HUES64 (cell line): ENCODE data around the gene CADPS.
A peak's percentile ranks its signal among the peaks of the same experiment; 100 is the strongest.

ENCODE experiments used
- H3K27ac ChIP-seq: 2 replicates; pipeline ENCODE4 v1.7.0; 2013; ENCODE audit warnings: low read depth, low read length, inconsistent platforms
- H3K27me3 ChIP-seq: 2 replicates; pipeline ENCODE4 v1.6.1; 2013; ENCODE audit warnings: mild to moderate bottlenecking, low read length; ENCODE audit not compliant: insufficient read depth
- H3K36me3 ChIP-seq: 2 replicates; pipeline ENCODE4 v1.6.1; 2013; ENCODE audit warnings: mild to moderate bottlenecking, low read length; ENCODE audit not compliant: insufficient read depth
- H3K4me1 ChIP-seq: 2 replicates; pipeline ENCODE4 v1.6.1; 2013; ENCODE audit warnings: mild to moderate bottlenecking, low read length, moderate library complexity; ENCODE audit not compliant: insufficient read depth
- H3K4me3 ChIP-seq: 2 replicates; pipeline ENCODE4 v1.5.1; 2013; ENCODE audit warnings: mild to moderate bottlenecking, low read length, moderate library complexity
- H3K9ac ChIP-seq: 2 replicates; pipeline ENCODE4 v1.6.1; 2013; ENCODE audit warnings: mild to moderate bottlenecking, low read depth, low read length
- H3K9me3 ChIP-seq: 2 replicates; pipeline ENCODE4 v1.6.1; 2013; ENCODE audit warnings: low read depth, low read length; ENCODE audit not compliant: insufficient read depth
- WGBS: fragments of 150-250, 120-280 bp; methylation state at CpG from one replicate; pipeline ENCODE4 v1.1.7; 2013; ENCODE audit warnings: missing lambda C conversion rate; 5-methylcytosine and 5-hydroxymethylcytosine counted together

The CADPS gene

GRCh38 chr3:62462104-62462762 lies 413.0 kb downstream of the CADPS start:
- no peaks in the 10 kb centered on the region for H3K27me3 ChIP-seq
- WGBS: 93% methylated on average over 18 of the region's 19 CpGs

DNA sequence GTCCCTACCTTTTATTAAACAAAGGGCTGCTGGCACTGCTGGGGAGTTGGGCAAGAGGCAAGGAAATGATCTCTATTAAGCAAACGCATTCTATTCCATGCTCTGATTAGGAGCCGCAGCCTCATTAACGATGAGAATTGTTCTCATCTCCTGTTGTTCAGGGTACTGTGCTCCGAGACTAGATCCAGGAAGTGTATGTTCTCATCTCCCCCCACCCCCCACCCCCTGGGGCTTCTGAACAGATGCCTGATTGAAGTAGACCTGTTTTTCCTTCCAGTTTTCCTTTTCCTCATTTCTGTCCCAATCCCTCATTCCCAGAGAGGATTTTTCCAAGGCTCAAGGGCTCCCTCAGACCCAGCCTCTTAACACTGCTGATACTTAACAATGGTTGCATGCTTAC lies 420.3 kb downstream of the CADPS start:
- WGBS: 67% methylated on average over 4 of the region's 4 CpGs
- H3K27ac ChIP-seq: no peak overlapping the region
- H3K4me3 ChIP-seq: no peak overlapping the region
- H3K9me3 ChIP-seq: no peaks in the 10 kb centered on the region
- H3K27me3 ChIP-seq: no peaks in the 10 kb centered on the region
- H3K36me3 ChIP-seq: no peaks in the 10 kb centered on the region
- H3K9ac ChIP-seq: no peak overlapping the region
- H3K4me1 ChIP-seq: peaks cover 5% of the 10 kb centered on the region

More at GRCh38 chr3:62462104-62462762, 413.0 kb downstream of the CADPS start:
- Histone ChIP-seq H3K4me3 (no peak overlapping the region), H3K27ac (no peak overlapping the region), H3K4me1 (no peaks in the 10 kb centered on the region; the same call in none of the 2 replicates), H3K9ac (no peak overlapping the region), H3K36me3 (no peaks in the 10 kb centered on the region), H3K9me3 (no peaks in the 10 kb centered on the region)

GRCh38 chr3:62453448-62453847 lies 421.8 kb downstream of the CADPS start:
- Histone ChIP-seq H3K4me3 (no peak overlapping the region), H3K4me1 (peaks cover 5% of the 10 kb centered on the region), H3K9me3 (no peaks in the 10 kb centered on the region), H3K36me3 (no peaks in the 10 kb centered on the region), H3K27me3 (no peaks in the 10 kb centered on the region), H3K9ac (no peak overlapping the region), H3K27ac (no peak overlapping the region)
- 90% methylated on average over 6 of the region's 6 CpGs for WGBS

GRCh38 chr3:62451211-62451887 lies 423.9 kb downstream of the CADPS start:
- Histone ChIP-seq H3K27me3 (no peaks in the 10 kb centered on the region), H3K4me1 (peaks cover 12% of the 10 kb centered on the region), H3K36me3 (no peaks in the 10 kb centered on the region), H3K27ac (no peak overlapping the region), H3K4me3 (no peak overlapping the region), H3K9ac (no peak overlapping the region), H3K9me3 (no peaks in the 10 kb centered on the region)
- 86% methylated on average over 8 of the region's 8 CpGs for WGBS

- H3K4me3 ChIP-seq: no peak overlapping the region
- no peak overlapping the region for H3K27ac ChIP-seq
- peaks cover 2% of the 10 kb centered on the region; the same call in 1 of the 2 replicates for H3K27me3 ChIP-seq
- H3K9ac ChIP-seq: no peak overlapping the region
- no peaks in the 10 kb centered on the region for H3K9me3 ChIP-seq
- H3K4me1 ChIP-seq: peaks cover 32% of the 10 kb centered on the region
- H3K36me3 ChIP-seq: no peaks in the 10 kb centered on the region
- WGBS: 84% methylated on average over 4 of the region's 5 CpGs
Observed at GRCh38 chr3:62446337-62446940, 428.8 kb downstream of the CADPS start.

GRCh38 chr3:62445275-62445674 lies 429.9 kb downstream of the CADPS start:
- H3K9me3 ChIP-seq: no peaks in the 10 kb centered on the region
- H3K27ac ChIP-seq: 0 out of 2 replicates have a peak overlapping the region, but pooled peaks have one; percentile 41
- H3K36me3 ChIP-seq: no peaks in the 10 kb centered on the region
- H3K27me3 ChIP-seq: peaks cover 12% of the 10 kb centered on the region; the same call in 1 of the 2 replicates
- H3K9ac ChIP-seq: no peak overlapping the region
- peaks cover 28% of the 10 kb centered on the region for H3K4me1 ChIP-seq
- H3K4me3 ChIP-seq: no peak overlapping the region
- 7% methylated on average over 1 of the region's 1 CpG for WGBS

DNA sequence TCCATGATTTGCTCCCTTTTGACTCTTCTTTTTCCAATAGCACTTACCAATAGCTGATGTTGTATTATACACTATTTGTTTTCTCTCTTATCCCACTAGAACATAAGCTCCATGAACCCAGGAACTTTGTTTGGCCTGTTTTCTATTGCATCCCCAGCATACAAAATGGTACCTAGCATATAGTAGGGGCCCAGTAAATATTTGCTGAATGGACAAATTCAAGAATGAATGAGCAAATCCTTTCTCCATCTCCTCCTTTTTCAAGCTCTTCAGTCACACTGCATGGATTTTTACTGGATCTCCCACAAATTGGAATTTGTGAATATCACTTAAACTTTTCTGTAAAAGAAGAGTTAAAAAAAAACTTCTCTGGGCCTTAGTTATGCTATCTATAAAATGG lies 435.2 kb downstream of the CADPS start:
- Histone ChIP-seq H3K4me1 (peaks cover 42% of the 10 kb centered on the region), H3K9ac (no peak overlapping the region), H3K4me3 (no peak overlapping the region), H3K27me3 (peaks cover 22% of the 10 kb centered on the region; the same call in 1 of the 2 replicates), H3K27ac (no peak overlapping the region; the same call in 1 of the 2 replicates), H3K9me3 (no peaks in the 10 kb centered on the region), H3K36me3 (no peaks in the 10 kb centered on the region)

DNA sequence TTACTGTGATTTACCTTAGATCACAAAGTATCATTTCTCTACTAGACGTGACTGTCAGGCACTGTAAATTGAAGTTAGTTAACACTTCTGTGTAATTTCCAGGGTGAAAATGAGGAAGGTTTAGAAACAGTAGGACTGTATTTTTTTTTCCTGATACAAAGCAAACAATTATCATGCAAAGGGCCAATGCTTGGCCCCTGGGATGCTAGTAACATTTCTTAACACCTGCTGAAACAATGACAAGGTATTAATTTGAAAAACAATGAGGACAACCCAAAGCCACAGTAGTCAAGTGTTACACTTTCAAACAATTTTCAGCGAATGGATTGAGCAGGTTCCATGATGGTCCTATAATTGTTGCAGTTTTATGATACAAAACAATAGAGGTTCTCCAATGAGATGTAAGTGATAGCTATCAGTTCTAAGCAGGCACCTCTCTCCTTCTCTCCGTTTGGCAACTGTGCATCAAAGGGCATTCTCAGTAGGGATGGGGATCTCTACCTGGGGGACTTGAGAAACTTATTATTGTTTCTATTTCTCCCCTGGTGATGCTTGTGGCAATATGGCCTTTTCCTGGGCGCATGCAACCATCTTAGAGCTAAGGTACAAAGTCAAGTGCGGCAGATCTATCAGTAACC lies 435.9 kb downstream of the CADPS start:
- no peak overlapping the region for H3K9ac ChIP-seq
- no peaks in the 10 kb centered on the region for H3K36me3 ChIP-seq
- no peaks in the 10 kb centered on the region for H3K9me3 ChIP-seq
- H3K27me3 ChIP-seq: peaks cover 22% of the 10 kb centered on the region; the same call in 1 of the 2 replicates
- H3K4me3 ChIP-seq: peak overlapping the region; percentile 33; the same call in 1 of the 2 replicates
- WGBS: 37% methylated on average over 4 of the region's 5 CpGs
- peaks cover 42% of the 10 kb centered on the region for H3K4me1 ChIP-seq
- H3K27ac ChIP-seq: peak overlapping the region; percentile 71; the same call in 1 of the 2 replicates

DNA sequence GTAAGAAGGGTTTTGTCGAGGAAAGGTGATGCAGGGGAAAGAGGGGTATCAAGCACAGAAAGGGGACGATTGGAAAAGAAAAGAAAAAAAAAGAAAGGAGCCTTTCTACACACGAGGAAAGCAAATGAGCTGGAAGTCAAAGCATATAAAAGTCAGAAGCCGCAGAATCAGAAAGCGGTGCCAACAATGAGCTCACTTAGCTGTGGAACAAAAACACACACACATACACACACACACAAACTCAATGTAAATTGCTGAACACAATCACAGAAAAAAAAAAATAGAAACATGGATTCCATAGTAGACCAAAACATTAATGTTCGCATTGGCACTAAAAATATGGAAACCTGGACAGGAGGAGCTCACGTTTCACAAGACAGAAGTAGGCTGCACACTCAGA lies 438.4 kb downstream of the CADPS start:
- Histone ChIP-seq H3K4me3 (no peak overlapping the region), H3K9me3 (no peaks in the 10 kb centered on the region), H3K27ac (no peak overlapping the region), H3K27me3 (peaks cover 22% of the 10 kb centered on the region; the same call in 1 of the 2 replicates), H3K9ac (no peak overlapping the region), H3K36me3 (no peaks in the 10 kb centered on the region), H3K4me1 (peaks cover 42% of the 10 kb centered on the region)
- 89% methylated on average over 7 of the region's 7 CpGs for WGBS

- H3K27me3 ChIP-seq: peaks cover 15% of the 10 kb centered on the region; the same call in 1 of the 2 replicates
- H3K4me1 ChIP-seq: peaks cover 24% of the 10 kb centered on the region
- no peak overlapping the region for H3K4me3 ChIP-seq
- H3K36me3 ChIP-seq: no peaks in the 10 kb centered on the region
- H3K27ac ChIP-seq: no peak overlapping the region
- no peaks in the 10 kb centered on the region for H3K9me3 ChIP-seq
- WGBS: 88% methylated on average over 8 of the region's 8 CpGs
- no peak overlapping the region for H3K9ac ChIP-seq
Observed at GRCh38 chr3:62433396-62433795, 441.8 kb downstream of the CADPS start.

GRCh38 chr3:62421207-62421606 lies 454.0 kb downstream of the CADPS start:
- H3K4me1 ChIP-seq: peaks cover 5% of the 10 kb centered on the region
- H3K27ac ChIP-seq: no peak overlapping the region
- H3K9ac ChIP-seq: no peak overlapping the region
- no peak overlapping the region for H3K4me3 ChIP-seq
- WGBS: 85% methylated on average over 10 of the region's 10 CpGs
- no peaks in the 10 kb centered on the region for H3K9me3 ChIP-seq
- peaks cover 83% of the 10 kb centered on the region; the same call in 1 of the 2 replicates for H3K27me3 ChIP-seq
- H3K36me3 ChIP-seq: no peaks in the 10 kb centered on the region
